HG03565 (cell line): ENCODE results near the gene ATP10B.

Experiments used
- ATAC-seq: cut with Tn5 transposase; IDR thresholded peaks from one replicate; pipeline ENCODE4 v1.9.1; 2021; ENCODE audit warnings: mild to moderate bottlenecking, moderate library complexity; ENCODE audit not compliant: unreplicated experiment

The ATP10B gene

DNA sequence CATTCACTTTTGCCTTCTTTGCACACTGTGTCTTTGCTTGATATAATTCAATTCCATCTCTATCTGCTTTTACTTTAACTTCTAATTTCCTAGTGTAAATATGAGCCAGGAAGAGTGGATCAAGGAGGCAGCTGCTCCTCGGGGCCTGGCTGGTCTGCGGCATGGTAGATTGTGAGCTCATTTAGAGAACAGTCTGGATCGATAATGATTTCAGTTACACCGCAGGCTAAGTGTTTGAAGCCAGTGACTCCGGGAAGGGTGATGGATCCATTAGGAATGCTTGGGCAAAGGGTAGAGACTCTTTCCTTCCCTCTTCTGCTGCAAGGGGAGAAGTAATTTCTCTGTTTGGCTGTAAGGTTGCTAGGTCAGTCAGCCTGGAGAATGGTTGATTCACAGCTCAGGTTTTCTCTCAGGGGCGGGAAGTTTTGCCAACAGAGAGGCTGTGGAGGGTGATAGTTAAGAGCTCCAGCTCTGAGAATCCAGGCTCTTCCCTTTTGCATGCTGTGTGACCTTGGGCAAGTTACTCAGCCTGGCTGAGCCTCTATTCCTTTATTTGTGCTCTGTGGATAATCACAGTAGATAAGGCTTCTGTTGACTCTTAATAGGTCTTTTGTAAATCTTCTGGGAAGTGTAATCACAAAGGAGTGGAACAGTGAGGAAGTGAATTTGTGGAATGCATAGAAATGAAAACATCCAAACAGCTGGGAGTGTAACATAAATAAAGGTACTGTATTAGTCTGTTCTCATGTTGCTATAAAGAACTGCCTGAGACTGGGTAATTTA is 331.2 kb downstream of the ATP10B start:
- no peak for ATAC-seq

DNA sequence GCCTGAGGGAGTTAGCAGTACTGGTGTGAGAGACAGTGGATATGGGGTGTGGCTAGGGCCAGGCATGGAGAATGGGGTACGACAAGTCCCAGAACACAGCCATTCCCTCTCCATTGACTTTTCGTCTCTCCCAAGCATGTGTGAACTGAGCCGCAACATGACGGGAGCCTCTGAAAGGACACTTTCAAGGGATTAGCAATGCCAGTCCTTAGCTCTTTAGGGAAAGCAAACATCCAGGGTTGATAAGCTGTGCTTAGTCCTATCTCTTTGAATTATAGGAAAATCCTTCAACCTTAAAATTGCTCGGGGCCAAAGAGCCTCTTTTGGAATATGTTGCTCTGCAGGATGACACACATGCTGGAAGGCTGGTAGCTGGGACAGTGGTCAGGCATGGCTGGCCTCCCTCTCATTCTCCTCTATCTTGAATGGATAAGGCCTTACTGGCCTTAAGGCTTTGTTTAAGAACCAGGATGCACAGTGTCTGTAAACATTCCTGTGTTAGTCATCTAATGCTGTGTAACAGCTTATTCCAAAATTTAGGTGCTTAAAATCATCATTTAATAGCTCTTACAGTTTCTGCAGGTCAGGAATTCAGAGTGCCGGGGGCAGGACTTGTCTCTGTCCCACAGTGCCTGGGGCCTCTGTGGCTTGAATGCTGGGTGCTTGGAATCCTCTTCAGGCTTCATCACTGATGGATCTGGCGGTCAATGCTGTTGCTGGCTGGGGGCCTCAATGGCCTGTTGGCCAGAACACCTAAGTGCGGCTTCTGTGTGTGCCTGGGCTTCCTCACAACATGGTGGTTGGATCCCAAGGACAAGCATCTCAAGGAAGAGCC is 335.1 kb downstream of the ATP10B start:
- no peak for ATAC-seq

DNA sequence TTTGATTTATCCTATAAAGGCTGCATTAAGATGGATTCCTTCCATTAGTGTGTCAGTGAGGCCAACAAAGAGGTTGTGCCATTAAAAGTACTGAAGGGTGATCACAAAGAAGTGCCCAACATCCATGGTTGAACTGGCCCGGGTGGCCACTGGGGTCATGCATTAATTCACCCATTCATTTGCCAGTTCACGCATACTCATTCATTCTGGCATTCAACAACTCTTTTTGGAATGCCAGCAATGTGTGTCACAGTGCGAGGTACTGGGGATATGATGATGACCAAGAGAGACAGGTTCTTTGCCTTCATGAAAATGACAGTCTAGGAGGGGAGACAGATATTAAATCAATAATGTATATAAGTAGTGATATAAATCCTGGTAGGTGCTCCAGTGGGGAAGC is 337.1 kb downstream of the ATP10B start:
- ATAC-seq, result no peak

DNA sequence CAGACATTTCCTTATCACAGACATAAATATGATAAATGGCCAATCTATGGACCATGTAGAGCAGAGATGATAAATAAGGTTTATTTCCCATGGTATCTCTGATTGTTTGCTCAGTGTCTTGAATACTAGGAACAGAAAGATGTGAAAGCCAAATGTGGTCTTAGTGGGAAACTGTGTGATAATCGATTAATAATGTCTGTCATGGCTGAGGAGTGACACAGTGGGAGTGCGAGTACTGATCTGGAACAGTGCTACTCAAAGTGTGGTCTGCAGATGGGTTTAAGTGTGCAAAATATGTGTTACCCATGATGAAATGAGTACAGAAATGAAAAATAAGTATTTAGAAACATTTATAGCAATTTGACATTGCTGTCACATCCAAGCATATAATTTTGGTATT is 337.8 kb downstream of the ATP10B start:
- ATAC-seq, result no peak

DNA sequence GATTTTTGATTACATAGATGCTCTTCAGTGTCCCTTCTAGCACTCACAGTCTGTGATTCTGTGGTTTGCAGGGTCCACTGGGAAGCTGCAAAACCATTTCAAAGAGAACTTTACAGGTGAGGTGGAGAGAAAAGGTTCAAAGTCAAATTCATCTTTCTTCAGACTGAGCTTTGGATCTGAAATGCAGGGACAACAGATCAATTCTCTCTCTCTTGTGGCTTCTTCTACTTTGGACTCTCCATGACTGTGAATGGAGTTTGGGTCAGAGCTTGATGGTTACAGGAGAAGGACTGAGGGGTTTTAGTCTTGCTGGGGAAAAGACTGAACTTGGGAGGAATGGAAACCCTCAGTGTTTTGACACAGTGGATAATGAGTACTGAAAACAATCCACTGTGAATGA is 338.5 kb downstream of the ATP10B start:
- ATAC-seq, result no peak
